SK-N-SH treated with all-trans-retinoic acid at 6 μM for 48 hours (cell line): ENCODE measurements around the gene SOD1.

Source experiments
- ATAC-seq: fragments of 200-7000 bp; cut with Tn5 transposase; 3 replicates; pipeline ENCODE4 v1.9.1; 2020; ENCODE audit warnings: mild to moderate bottlenecking, moderate library complexity
- ARNTL ChIP-seq: fragments of 450-650 bp; formaldehyde crosslinking; IDR thresholded peaks from 2 replicates; pipeline ENCODE4 v1.5.0; 2020; ENCODE audit warnings: low read depth, mild to moderate bottlenecking, moderate library complexity, borderline replicate concordance
- BACH2 ChIP-seq: fragments of 250-450 bp; sonication (Bioruptor Pico); IDR thresholded peaks from 2 replicates; pipeline ENCODE4 v1.9.0; 2021; ENCODE audit warnings: mild to moderate bottlenecking, borderline replicate concordance
- CSDC2 ChIP-seq: fragments of 250-450 bp; sonication (Bioruptor Pico); IDR thresholded peaks from 2 replicates; pipeline ENCODE4 v1.5.0; 2020; ENCODE audit warnings: mild to moderate bottlenecking, moderate library complexity
- CSRNP3 ChIP-seq: fragments of 250-450 bp; sonication (Bioruptor Pico); IDR thresholded peaks from 2 replicates; pipeline ENCODE4 v1.5.1; 2021; ENCODE audit warnings: mild to moderate bottlenecking, moderate library complexity
- ESRRG ChIP-seq: fragments of 250-450 bp; sonication (Bioruptor Pico); IDR thresholded peaks from 2 replicates; pipeline ENCODE4 v1.6.1; 2021; ENCODE audit warnings: mild to moderate bottlenecking
- GLIS3 ChIP-seq: fragments of 250-450 bp; sonication (Bioruptor Pico); IDR thresholded peaks from 2 replicates; pipeline ENCODE4 v1.5.0; 2020; ENCODE audit warnings: mild to moderate bottlenecking, moderate library complexity
- ISL1 ChIP-seq: fragments of 250-450 bp; sonication (Bioruptor Pico); IDR thresholded peaks from 2 replicates; pipeline ENCODE4 v2.1.2; 2022; ENCODE audit warnings: mild to moderate bottlenecking, moderate library complexity
- OSR1 ChIP-seq: fragments of 250-450 bp; sonication (Bioruptor Pico); IDR thresholded peaks from 2 replicates; pipeline ENCODE4 v1.8.0; 2022; ENCODE audit warnings: moderate library complexity, mild to moderate bottlenecking, inconsistent platforms
- PATZ1 ChIP-seq: fragments of 250-450 bp; sonication (Bioruptor Pico); IDR thresholded peaks from 2 replicates; pipeline ENCODE4 v1.8.0; 2020; ENCODE audit warnings: mild to moderate bottlenecking, moderate library complexity, borderline replicate concordance
- POU6F1 ChIP-seq: fragments of 250-450 bp; sonication (Bioruptor Pico); IDR thresholded peaks from 2 replicates; pipeline ENCODE4 v1.8.0; 2021; ENCODE audit warnings: low read depth, mild to moderate bottlenecking, moderate library complexity, borderline replicate concordance
- PPARA ChIP-seq: fragments of 250-450 bp; sonication (Bioruptor Pico); IDR thresholded peaks from 2 replicates; pipeline ENCODE4 v1.5.0; 2020; ENCODE audit warnings: mild to moderate bottlenecking, borderline replicate concordance
- RARB ChIP-seq: fragments of 250-450 bp; sonication (Bioruptor Pico); IDR thresholded peaks from 2 replicates; pipeline ENCODE4 v1.8.0; 2021; ENCODE audit warnings: mild to moderate bottlenecking, moderate library complexity
- SNAI2 ChIP-seq: fragments of 250-450 bp; sonication (Bioruptor Pico); IDR thresholded peaks from 2 replicates; pipeline ENCODE4 v1.5.0; 2020; ENCODE audit warnings: mild to moderate bottlenecking, moderate library complexity
- TCF4 ChIP-seq: fragments of 250-450 bp; sonication (Bioruptor Pico); IDR thresholded peaks from 2 replicates; pipeline ENCODE4 v1.8.0; 2021; ENCODE audit warnings: mild to moderate bottlenecking, moderate library complexity, borderline replicate concordance
- TOX ChIP-seq: fragments of 250-450 bp; sonication (Bioruptor Pico); IDR thresholded peaks from 2 replicates; pipeline ENCODE4 v1.8.0; 2021; ENCODE audit warnings: mild to moderate bottlenecking, moderate library complexity, borderline replicate concordance
- TSHZ2 ChIP-seq: fragments of 250-450 bp; sonication (Bioruptor Pico); IDR thresholded peaks from 2 replicates; pipeline ENCODE4 v1.5.0; 2020; ENCODE audit warnings: mild to moderate bottlenecking, moderate library complexity
- ZC3H10 ChIP-seq: fragments of 250-450 bp; sonication (Bioruptor Pico); IDR thresholded peaks from 2 replicates; pipeline ENCODE4 v1.5.1; 2021; ENCODE audit warnings: mild to moderate bottlenecking, moderate library complexity
- ZFP3 ChIP-seq: fragments of 250-450 bp; sonication (Bioruptor Pico); IDR thresholded peaks from 2 replicates; pipeline ENCODE4 v1.5.0; 2020; ENCODE audit warnings: mild to moderate bottlenecking, moderate library complexity
- ZFP30 ChIP-seq: fragments of 450-650 bp; formaldehyde crosslinking; IDR thresholded peaks from 2 replicates; pipeline ENCODE4 v1.5.0; 2022; ENCODE audit warnings: mild to moderate bottlenecking, moderate library complexity
- ZNF565 ChIP-seq: fragments of 450-650 bp; formaldehyde crosslinking; conservative IDR thresholded peaks from 2 replicates; pipeline ENCODE4 v1.5.0; 2020; ENCODE audit warnings: low read depth, mild to moderate bottlenecking, moderate library complexity
- ZNF70 ChIP-seq: fragments of 450-650 bp; formaldehyde crosslinking; IDR thresholded peaks from 2 replicates; pipeline ENCODE4 v1.5.0; 2020; ENCODE audit warnings: mild to moderate bottlenecking, moderate library complexity
- ZNF8 ChIP-seq: fragments of 450-650 bp; formaldehyde crosslinking; IDR thresholded peaks from 2 replicates; pipeline ENCODE4 v1.5.0; 2020; ENCODE audit warnings: mild to moderate bottlenecking, moderate library complexity

SOD1 gene

GRCh38 chr21:31641416-31641922 is 18.0 kb upstream of the SOD1 start:
- TF ChIP-seq ESRRG (CRISPR knock-in tag) (no peak), CSDC2 (CRISPR knock-in tag) (no peak), TSHZ2 (CRISPR knock-in tag) (no peak), ZNF8 (CRISPR knock-in tag) (no peak)
- TF ChIP-seq, all 23 proteins: peak for 0
- ATAC-seq = no peak

- ATAC-seq = no peak
- TF ChIP-seq POU6F1 (CRISPR knock-in tag) = no peak
- TF ChIP-seq ESRRG (CRISPR knock-in tag) = no peak
- TF ChIP-seq ZFP3 = no peak
- no peak for TF ChIP-seq ZNF70 (CRISPR knock-in tag)
- TF ChIP-seq OSR1 (CRISPR knock-in tag) = no peak
- TF ChIP-seq CSRNP3 (CRISPR knock-in tag) = no peak
- no peak for TF ChIP-seq ZNF565
- TF ChIP-seq ZC3H10 (CRISPR knock-in tag) = no peak
- TF ChIP-seq ZNF8 (CRISPR knock-in tag) = no peak
- no peak for TF ChIP-seq BACH2 (CRISPR knock-in tag)
- TF ChIP-seq ARNTL = no peak
- TF ChIP-seq TOX (CRISPR knock-in tag) = no peak
- no peak for TF ChIP-seq RARB
- TF ChIP-seq, all 23 proteins: peak for 0
Observed at GRCh38 chr21:31644643-31645042, 14.8 kb upstream of the SOD1 start.

- no peak for ATAC-seq
- TF ChIP-seq PATZ1 (CRISPR knock-in tag) = no peak
- no peak for TF ChIP-seq PPARA (CRISPR knock-in tag)
- no peak for TF ChIP-seq ZNF565
- no peak for TF ChIP-seq CSRNP3 (CRISPR knock-in tag)
- no peak for TF ChIP-seq BACH2 (CRISPR knock-in tag)
- TF ChIP-seq POU6F1 (CRISPR knock-in tag) = no peak
- TF ChIP-seq TCF4 (CRISPR knock-in tag) = no peak
- no peak for TF ChIP-seq TOX (CRISPR knock-in tag)
- TF ChIP-seq ZC3H10 (CRISPR knock-in tag) = no peak
- no peak for TF ChIP-seq RARB
- no peak for TF ChIP-seq ZNF70 (CRISPR knock-in tag)
- TF ChIP-seq SNAI2 (CRISPR knock-in tag) = no peak
- TF ChIP-seq ISL1 = no peak
- no peak for TF ChIP-seq GLIS3
- no peak for TF ChIP-seq TSHZ2 (CRISPR knock-in tag)
- no peak for TF ChIP-seq ZNF8 (CRISPR knock-in tag)
- TF ChIP-seq ARNTL = no peak
- TF ChIP-seq ZFP3 = no peak
- no peak for TF ChIP-seq ZFP30 (CRISPR knock-in tag)
Observed at GRCh38 chr21:31647650-31648049, 11.8 kb upstream of the SOD1 start.
